Stimulated activated CD8-positive, alpha-beta memory T cell treated with anti-CD3 and anti-CD28 coated beads, Interleukin-12 subunit alpha, Interleukin-12 subunit beta, amount 100 ng/mL, for 24 hours (primary cell): ENCODE results near the gene FADD.
A peak's percentile ranks its signal among the peaks of the same experiment; 100 is the strongest.

Experiments
- DNase-seq: peaks from one replicate; pipeline ENCODE4 v3.0.0-alpha.2; 2020; ENCODE audit errors: extremely low read depth

FADD gene, protein sequence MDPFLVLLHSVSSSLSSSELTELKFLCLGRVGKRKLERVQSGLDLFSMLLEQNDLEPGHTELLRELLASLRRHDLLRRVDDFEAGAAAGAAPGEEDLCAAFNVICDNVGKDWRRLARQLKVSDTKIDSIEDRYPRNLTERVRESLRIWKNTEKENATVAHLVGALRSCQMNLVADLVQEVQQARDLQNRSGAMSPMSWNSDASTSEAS

DNA sequence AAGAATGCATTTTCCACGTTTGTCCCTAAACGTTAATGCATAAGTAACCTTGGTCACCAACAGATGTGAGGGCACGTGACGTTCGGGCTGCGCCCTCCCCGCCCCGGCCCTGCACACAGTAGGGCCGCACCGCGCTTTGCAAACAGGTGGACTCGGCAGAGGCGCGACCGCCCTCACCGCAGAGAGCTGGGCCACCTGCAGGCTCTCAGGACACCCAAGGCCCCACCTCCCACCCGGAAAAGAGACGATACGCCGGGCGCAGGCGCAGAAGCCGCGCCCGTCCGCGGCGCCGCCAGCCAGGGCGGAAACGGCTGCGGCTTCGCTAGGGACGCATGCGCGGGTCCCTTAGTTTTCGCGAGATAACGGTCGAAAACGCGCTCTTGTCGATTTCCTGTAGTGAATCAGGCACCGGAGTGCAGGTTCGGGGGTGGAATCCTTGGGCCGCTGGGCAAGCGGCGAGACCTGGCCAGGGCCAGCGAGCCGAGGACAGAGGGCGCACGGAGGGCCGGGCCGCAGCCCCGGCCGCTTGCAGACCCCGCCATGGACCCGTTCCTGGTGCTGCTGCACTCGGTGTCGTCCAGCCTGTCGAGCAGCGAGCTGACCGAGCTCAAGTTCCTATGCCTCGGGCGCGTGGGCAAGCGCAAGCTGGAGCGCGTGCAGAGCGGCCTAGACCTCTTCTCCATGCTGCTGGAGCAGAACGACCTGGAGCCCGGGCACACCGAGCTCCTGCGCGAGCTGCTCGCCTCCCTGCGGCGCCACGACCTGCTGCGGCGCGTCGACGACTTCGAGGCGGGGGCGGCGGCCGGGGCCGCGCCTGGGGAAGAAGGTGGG, at the start of gene FADD:
TSS of gene FADD (plus strand) at position 377 of the 831 bp plus-strand sequence. CDS start at position 541, 164 bp downstream.
- DNase-seq: peak; percentile 81

DNA sequence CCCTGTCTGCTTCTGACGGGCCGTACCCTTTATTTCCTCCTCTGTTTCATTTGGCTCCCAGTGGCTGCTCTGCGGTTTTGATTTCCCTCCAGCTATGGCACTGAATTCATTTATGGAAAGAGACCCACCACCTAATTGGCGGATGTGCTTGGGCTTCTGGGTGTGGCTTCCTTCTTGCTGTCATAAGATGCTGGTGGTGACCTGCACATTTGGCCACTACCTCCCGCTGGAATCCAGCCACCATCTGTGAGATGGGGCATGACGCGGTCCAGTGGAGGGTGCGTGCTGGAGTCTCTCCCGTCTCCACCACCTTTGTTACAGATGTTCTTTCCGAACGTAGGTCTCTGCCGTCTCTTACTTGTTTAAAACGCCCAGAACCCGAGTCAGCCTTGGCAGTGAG, 47.7 kb upstream of the FADD start:
- no peak for DNase-seq

DNA sequence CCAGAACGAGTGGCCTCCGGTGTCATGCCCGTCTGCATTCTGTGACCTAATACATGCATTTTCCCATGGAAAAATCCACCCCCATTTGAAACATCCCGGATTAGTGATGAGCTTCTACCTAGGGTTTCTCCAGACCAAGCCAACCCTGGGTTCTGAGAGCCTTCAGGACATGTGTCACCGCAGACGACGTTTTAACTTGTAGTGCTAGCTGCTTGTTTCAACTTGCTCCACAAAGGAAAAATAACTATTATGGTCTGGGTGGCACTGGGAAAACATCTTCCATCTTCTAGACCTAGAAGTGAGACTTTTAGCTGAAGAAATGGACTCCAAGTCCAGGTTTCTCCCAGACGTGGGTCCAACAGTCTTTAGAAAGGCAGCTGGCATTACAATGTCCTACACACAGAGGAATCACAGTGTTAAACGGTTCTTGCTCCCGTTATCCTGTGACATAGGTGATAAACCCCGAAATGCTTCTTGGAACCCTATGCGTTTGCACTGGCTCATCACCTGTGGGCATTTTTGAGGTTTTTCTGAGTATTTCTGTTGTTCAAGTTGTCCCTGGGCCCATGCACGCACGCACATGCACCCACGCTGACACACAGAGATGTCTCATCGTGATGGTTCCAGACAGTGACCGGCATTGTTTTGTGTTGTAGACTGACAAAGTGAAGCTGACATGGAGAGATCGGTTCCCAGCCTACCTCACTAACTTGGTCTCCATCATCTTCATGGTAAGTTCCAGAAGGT, 46.6 kb upstream of the FADD start:
- no peak for DNase-seq

DNA sequence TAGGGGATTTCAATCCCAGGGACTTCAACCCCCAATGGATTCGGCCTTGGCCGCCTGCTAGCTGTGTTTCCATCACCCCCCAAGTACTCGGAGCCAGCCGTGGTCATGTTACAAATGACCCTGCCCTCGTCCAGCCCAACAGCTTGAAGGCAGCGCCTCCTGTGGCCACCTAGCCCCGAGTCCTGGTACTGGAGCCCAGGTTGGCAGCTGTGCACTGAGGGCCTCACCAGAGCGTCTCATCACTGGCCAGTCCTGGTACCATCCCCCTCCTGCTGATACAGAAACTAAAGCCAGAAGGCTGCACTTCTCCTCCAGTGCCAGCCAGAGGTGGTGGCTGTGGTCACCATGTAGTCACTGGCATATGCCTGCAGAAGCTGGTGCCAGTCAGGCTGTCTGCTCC, 44.9 kb upstream of the FADD start:
- DNase-seq: no peak

DNA sequence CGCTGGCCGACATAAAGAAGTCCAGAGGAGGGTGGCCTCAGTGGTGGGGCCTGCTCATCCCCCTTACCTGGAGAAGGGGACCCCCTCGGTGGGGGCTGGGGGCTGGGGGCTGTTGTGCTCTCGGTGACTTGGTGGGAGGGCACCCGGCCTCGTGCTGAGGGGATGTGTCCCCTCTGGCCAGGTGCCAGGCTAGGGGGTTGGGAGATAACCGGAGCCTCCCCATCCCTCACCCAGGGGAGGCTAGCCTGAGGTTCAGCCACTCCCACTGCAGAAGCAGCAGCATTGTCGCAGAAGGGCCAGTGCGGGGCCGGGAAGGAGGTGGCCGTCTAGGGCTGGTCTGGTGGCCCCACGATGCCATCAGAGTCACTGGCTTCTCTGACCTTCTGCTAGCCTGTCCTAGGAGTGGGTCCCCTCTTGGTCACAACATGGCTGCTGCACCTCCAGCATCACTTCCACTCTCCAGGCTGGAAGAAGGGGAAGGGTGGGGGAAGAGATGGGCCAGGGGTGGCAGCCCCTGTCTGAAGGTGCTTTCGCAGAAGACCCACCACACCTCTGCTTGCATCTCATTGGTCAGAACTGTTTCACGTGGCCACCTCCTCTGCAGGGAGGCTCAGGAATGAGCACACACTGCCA, 44.2 kb upstream of the FADD start:
- DNase-seq: no peak

DNA sequence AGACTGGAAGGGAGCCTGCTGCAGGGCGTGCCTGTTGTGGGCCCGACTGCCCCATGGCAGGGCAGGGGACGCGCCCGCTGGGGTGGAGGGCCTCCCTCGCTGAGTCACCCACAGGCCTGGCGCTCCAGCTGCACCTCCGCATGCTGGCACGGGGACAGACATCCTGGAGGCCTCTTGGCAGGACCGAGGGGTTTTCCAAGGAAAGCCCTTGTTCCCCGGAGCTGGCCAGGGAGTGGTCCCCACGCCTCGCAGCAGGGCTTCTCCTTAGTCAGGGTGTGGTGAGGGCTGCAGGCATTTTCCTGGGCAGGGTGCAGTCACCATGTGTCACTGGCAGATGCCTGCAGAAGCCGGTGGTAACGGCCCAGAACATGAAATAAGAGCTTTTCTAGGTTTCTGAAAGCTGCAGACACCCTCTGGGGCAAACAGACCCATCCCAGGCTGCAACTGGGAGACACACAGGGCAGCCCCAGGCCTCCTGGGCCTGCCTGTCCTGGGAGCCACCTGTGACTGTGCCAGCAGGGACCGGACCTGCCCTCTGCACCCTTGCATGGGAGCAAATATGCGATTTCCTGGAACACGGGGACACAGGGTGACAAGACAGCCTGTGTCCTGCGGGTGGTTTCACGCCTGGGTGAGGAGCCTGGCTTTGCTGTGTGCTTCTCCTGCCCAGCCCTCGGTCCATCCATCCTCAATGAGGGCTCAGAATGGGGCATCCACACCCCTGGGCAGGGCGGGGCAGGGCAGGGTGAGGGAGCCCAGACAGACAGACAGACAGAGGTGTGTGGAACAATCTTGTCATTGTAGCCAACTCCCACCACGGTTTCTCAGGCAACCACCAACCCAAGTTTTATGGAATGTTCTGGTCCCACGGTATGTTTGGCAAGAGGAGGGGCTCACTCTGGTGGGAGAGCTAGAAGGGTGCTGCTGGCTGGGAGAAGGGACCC, 43.2 kb upstream of the FADD start:
- no peak for DNase-seq

DNA sequence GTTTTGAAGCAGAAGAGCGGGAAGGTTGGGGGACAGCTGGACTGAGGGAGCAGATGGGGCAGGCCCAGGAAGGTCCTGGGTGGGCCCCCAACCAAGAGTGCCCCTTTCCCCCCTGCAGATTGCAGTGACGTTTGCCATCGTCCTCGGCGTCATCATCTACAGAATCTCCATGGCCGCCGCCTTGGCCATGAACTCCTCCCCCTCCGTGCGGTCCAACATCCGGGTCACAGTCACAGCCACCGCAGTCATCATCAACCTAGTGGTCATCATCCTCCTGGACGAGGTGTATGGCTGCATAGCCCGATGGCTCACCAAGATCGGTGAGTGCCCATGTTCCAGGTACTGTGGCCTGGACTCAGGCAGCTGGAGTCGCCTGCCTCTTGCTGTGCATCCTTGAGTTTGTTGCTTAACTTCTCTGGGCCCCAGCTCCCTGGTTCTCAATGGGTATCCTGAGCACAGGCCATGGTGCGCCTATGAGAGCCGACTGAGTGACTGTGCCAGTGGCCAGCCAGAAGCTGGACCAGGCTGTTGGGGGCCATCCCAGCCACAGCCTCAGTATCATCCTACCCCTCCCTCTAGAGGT, 42.0 kb upstream of the FADD start:
- DNase-seq: no peak

DNA sequence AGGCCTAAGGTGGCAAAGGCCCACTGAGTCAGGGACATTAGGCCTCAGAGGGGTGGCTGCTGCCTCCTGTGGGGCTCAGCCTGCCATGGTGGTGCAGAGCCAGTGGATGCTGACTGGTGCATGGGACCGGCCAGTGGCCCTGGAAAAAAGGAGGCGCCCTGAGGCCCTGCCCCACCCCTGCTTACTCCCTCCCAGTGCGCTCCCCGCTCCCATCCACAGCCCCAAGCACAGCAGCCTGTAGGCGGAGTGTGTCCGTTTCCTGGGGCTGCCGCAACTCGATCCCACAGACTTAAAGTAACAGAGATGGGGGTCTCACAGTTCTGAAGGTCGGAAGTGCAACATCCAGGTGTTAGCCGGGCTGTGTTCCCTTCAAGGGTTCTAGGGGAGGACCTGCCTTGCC, 38.4 kb upstream of the FADD start:
- no peak for DNase-seq

DNA sequence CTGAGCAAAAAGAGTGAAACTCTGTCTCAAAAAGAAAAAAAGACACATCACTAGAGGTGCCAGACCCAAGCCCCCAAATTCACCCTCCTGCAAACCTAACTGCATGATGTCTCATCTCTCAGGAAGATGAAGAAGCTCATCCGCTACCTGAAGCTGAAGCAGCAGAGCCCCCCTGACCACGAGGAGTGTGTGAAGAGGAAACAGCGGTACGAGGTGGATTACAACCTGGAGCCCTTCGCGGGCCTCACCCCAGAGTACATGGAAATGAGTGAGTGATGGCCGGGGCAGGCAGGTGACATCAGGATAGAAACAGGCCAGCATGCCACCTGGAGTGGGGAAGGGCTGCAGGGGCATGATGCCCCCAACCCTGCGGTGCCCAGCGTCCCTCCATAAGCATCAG, 36.0 kb upstream of the FADD start:
- no peak for DNase-seq

DNA sequence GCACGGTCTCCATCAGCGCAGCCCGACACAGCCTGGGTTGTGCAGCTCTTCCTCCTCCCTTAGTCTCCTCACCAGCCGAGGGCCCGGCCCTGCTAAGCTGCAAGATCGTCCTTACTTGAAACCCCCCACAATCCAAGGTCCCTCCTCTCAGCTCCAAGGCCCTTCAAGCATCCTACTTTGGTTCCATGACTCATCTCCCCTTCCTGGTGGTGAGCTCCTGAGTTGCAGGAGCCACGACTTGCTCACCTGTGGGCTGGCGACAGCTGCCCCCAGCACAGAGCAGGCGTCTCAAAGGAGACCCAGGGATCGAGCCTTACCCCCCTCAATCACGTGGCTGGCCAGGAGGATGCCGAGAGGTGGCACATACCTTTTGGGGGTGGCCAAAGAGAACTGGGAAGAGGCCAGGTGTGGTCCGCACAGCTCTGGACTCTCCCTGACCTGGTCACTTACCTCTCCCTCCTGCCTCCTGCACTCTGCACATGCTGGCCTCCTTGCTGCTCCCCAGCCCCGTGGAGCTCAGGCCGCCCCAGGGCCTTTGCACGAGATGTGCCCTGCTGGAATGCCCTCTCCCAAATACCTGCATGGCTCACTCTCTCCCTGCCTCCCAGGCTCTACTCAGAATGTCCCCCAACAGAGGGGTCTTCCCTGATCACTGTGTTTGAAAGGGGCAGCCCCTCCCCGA, 35.2 kb upstream of the FADD start:
- DNase-seq: no peak

DNA sequence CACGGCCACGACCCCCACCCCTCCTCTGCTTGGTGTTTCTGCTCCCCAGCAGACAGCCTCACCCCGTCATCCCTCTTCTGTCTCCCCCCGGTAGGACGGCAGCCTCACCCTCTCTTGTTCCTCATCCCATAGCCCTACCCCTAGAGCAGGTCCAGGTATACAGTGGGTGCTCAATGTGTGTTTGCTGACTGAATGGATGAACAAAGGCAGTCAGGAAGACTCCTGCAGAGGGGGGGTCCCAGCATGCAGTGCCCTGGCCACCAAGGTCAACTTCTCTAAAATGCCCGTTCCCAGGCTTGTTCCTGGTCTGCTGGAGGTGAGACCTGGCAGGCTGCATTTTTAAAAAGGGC, 34.7 kb upstream of the FADD start:
- DNase-seq: no peak

DNA sequence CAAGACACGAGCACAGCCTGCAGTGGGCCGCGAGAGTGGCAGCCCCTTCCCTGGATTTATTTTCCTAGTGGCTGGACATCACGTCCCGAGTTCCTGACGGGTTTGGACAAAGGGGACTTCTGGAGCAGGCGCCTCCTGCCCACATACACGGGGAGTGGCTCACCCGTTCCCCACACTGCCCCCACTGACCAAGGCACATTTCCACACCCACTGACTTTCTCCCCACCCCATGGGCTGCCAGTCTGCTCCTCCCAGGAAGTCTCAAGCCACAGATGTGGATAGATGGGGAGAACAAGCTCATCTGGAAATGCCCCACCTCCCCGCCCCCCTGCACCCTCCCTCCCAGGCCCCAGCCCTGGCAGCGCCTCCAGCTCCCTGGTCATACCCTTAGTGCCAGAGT, 34.0 kb upstream of the FADD start:
- DNase-seq: no peak

DNA sequence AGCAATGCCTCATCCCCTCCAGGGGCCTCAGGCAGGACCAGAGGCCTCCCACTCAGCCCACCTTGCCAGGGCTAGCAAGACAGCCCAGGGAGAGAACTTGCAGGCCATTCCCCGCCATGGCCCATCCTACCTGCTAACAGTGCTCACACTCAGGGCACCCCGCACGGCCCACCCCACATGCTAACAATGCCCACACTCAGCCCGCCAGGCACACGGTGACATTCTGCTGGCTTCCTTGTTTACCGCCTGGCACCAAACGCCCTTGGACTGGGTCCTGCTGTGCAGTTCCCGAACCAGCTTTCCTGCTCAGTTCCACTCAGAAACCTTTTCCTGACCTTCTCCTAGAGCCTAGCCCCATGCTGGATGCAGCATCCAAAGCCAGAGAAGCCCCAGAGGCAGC, 33.5 kb upstream of the FADD start:
- DNase-seq: no peak

DNA sequence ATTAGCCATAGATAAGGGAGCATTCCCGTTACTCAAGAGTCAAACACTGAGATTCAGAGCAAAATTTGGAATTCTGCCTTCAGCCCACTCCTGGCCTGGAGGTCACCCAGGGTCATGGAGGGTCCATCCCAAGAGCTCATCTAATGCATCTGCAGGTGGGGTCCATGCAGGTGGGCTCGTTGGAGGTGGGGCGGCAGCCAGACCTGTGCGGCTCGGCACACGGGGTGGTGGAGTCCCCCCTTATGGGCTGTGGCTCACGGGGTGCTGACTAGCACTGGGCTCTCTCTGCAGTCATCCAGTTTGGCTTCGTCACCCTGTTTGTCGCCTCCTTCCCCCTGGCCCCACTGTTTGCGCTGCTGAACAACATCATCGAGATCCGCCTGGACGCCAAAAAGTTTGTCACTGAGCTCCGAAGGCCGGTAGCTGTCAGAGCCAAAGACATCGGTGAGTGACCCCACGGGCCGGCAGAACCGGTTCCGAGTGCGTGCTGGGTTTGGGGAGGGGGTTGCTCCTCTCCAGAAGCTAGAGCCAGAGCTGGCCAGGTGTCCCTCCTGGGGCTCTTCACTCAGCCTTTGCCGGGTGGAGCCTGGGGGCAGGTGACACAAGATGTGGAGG, 32.4 kb upstream of the FADD start:
- DNase-seq: no peak

DNA sequence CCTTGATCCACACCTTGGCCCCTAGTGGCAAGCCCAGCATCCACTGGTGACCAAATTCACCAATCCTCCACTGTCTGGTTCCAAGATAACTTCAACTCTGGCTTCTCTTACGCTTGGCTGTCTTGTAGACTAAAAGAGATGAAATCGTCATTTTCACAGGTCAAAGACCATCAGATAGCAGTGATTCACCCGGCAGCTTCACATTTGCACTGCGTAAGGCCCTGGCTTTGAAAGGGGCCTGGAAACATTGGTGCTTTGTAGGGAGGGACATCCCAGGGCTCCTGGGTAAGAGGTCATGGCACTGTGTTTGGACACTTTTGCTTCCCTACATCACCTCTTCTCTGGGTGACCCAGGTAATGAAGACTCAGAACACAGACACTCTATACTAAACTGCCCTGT, 30.1 kb upstream of the FADD start:
- no peak for DNase-seq

DNA sequence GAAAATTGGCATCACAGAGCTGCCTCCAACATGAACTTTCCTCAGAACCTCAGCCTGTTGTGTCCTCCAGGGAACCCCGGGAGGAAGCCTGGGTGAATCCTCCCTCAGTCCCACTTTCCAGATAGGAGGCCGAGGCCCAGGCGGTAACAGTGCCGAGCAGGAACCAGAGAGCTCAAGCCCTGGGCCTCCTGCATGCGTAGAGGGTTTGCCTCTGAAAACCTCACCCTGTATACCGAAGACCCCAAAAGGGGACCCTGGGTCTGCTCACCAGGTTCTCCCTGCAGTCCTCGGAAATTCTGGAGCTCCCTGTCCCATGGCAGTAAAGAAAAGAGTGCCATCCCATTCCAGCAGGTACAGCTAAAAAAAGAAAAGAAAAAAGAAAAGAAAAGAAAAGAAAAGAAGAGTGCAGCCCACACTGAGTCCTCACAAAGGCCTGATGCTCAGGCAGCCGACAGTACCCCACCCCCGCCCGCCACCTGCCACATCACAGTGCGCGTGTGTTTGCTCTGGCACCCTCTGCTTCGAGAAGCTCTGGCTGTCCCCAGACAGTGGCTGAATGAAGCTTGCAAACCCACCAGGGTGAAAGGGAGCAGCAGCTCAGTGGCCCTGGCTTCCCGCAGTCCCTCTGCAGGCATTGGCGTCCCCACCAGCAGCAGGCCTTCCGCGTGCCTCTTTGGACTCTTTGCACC, 28.4 kb upstream of the FADD start:
- DNase-seq: no peak

DNA sequence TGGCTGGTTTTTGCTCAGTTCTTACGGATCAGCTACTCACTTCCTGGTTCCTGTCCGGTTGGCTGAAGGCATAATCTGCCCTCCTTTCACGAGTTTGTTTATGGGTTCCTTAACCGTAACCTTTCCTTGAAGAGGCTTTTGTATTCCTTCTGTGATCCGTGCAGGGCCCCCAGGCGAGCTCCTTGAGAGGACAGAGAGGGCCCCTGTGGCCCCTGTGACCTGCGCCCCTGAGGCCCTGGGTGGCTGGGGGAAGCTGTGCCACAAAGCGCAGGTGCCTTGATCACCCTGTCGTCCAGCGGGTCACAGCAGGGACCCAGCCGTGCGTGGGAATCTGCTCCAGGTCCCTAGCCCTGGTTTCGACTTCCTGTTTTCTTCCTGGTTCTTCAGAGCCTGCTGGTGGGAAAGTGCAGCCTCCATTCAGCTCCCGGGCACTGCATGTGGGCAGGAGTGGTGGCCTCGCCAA, 27.8 kb upstream of the FADD start:
- no peak for DNase-seq

DNA sequence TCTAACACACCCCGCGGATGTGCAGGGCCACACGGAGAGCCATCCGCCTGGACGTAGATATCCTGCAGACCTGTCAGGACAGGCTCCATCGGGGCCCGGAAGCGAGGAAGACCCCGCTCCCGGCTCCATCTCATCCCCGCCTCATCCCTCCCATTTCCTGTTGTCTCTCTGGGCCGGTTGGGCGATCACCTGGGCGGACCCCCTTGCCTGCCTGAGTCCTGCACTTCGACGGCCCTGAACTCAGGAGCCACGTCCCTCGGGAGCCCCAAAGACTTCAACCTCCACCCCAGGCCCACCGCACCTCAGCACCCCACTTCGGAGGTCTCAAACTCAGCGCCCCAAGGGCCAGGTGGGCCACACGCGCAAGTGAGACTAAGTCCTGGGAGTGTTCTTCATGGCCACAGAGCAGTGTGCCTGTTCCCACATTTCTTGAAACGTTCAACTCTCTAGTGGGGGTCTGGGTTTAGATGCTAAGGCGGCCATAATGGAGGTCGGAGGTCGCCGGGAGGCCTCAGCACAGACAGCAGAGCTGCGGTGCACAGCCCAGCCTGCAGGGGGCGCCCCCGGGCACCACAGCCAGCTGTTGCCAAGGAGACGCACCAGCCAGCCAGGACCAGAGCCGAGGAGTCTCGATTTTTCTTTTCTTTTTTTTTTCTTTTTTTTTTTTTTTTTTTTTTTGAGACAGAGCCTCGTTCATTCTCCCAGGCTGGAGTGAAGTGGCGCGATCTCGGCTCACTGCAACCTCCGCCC, 26.0 kb upstream of the FADD start:
- DNase-seq: no peak
